Measurements from ENCODE around the gene ST8SIA5. TPM values are rescaled to one million over a fixed set of nuclear protein-coding genes. Genes with fewer than 3 reads are reported as not detected.

ST8SIA5 gene
- total RNA-seq, 1 donor: under 0.01 TPM

- Histone ChIP-seq H3K79me2 (ENCODE audit: insufficient read depth, low read length) (no peaks in the 10 kb centered on the region), H3K4me3 (ENCODE audit: insufficient read depth, low read length) (no peak overlapping the region), H3K4me1 (ENCODE audit: insufficient read depth, low read length) (no peaks in the 10 kb centered on the region), H3K27me3 (ENCODE audit: insufficient read depth, low read length) (no peaks in the 10 kb centered on the region), H2AFZ (ENCODE audit: low read length) (no peak overlapping the region), H3K36me3 (ENCODE audit: insufficient read depth, low read length) (no peaks in the 10 kb centered on the region), H3K27ac (ENCODE audit: low read depth, low read length) (no peak overlapping the region), H3K4me2 (ENCODE audit: insufficient read depth, low read length) (no peak overlapping the region), H3K9me3 (ENCODE audit: low read depth, low read length) (no peaks in the 10 kb centered on the region), H4K20me1 (ENCODE audit: insufficient read depth, low read length) (no peaks in the 10 kb centered on the region)
- DNase-seq (ENCODE audit: insufficient read length, low spot score, missing footprints): peak; percentile 42
- TF ChIP-seq CTCF (IDR thresholded peaks at IDR 0.05; ENCODE audit: extremely low read depth, low read depth, low read length): no peak
These were observed 70.7 kb downstream of the ST8SIA5 start for GRCh38 chr18:46686186-46686585.

DNA sequence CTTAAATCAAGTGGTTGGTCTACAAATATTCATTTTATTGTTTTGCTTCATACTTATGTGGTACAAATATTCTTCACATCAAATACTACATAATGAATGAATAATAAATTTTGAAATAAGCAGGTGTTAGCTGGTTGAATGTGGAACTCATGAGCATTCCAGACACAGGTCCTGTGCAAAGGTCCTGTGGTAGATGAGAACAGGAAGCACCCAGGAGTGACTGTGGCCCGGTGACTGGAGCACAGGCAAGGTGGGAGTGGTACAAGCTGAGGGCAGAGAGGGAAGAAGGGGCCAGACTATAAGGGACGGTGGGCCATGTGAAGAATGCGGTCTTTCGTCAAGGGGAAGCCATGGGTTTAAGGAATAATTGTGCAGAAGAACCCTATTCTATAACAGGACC is 73.6 kb downstream of the ST8SIA5 start:
- Histone ChIP-seq H3K27me3 (ENCODE audit: insufficient read depth, low read length) (no peaks in the 10 kb centered on the region), H3K36me3 (ENCODE audit: insufficient read depth, low read length) (no peaks in the 10 kb centered on the region), H3K4me2 (ENCODE audit: insufficient read depth, low read length) (no peak overlapping the region), H3K4me1 (ENCODE audit: insufficient read depth, low read length) (no peaks in the 10 kb centered on the region), H3K4me3 (ENCODE audit: insufficient read depth, low read length) (no peak overlapping the region), H4K20me1 (ENCODE audit: insufficient read depth, low read length) (no peaks in the 10 kb centered on the region), H3K79me2 (ENCODE audit: insufficient read depth, low read length) (no peaks in the 10 kb centered on the region), H3K9me3 (ENCODE audit: low read depth, low read length) (no peaks in the 10 kb centered on the region), H2AFZ (ENCODE audit: low read length) (no peak overlapping the region), H3K27ac (ENCODE audit: low read depth, low read length) (no peak overlapping the region)
- no peak for TF ChIP-seq CTCF (IDR thresholded peaks at IDR 0.05; ENCODE audit: extremely low read depth, low read depth, low read length)
- no peak for DNase-seq (ENCODE audit: insufficient read length, low spot score, missing footprints)

DNA sequence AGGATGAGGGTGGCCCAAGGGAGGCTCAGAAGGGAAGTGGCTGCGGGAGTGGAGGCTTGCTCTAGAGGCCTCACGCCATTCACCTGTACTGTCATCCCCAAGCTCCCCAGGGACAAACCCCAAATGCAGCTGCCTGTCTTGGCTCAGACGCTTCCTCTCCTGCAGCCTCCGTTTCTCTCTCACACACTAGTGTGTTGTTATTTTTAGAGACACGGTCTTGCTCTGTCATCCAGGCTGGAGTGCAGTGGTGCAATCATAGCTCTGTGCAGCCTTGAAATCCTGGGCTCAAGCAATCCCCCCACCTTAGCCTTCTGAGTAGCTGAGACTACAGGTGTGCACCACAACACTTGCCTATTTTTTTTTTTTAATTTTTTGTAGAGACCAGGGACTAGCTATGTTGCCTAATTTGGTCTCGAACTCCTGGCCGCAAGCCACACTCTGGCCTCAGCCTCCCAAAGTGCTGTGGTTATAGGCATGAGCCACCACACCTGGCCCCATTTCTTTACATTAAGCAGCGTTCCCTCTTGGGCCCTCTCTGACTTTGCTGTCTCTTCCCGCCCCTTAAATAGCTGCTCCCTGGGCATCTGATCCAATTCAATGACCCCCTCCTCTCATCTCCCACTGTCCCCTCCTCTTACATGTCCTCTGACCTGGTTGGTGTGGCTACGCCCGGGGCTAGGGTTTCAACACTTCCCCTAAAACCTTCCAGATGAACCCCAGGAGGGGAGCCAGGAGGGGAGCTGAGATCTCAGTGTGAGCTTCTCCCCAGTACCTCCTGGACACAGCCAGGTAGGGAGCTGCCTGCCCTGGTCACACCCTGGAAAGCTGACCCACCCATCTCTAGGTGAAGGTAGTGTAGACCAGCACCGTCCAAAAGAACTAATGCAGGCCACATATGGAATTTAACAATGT is 75.8 kb downstream of the ST8SIA5 start:
- no peaks in the 10 kb centered on the region for H4K20me1 ChIP-seq (ENCODE audit: insufficient read depth, low read length)
- peak; percentile 71 for DNase-seq (ENCODE audit: insufficient read length, low spot score, missing footprints)
- no peaks in the 10 kb centered on the region for H3K9me3 ChIP-seq (ENCODE audit: low read depth, low read length)
- H2AFZ ChIP-seq (ENCODE audit: low read length): no peak overlapping the region
- no peaks in the 10 kb centered on the region for H3K79me2 ChIP-seq (ENCODE audit: insufficient read depth, low read length)
- peaks cover 5% of the 10 kb centered on the region for H3K4me1 ChIP-seq (ENCODE audit: insufficient read depth, low read length)
- no peak overlapping the region for H3K4me2 ChIP-seq (ENCODE audit: insufficient read depth, low read length)
- H3K27me3 ChIP-seq (ENCODE audit: insufficient read depth, low read length): no peaks in the 10 kb centered on the region
- H3K4me3 ChIP-seq (ENCODE audit: insufficient read depth, low read length): no peak overlapping the region
- no peaks in the 10 kb centered on the region for H3K36me3 ChIP-seq (ENCODE audit: insufficient read depth, low read length)
- H3K27ac ChIP-seq (ENCODE audit: low read depth, low read length): no peak overlapping the region
- no peak for TF ChIP-seq CTCF (IDR thresholded peaks at IDR 0.05; ENCODE audit: extremely low read depth, low read depth, low read length)

GRCh38 chr18:46679846-46680598 is 76.8 kb downstream of the ST8SIA5 start:
- TF ChIP-seq CTCF (IDR thresholded peaks at IDR 0.05; ENCODE audit: extremely low read depth, low read depth, low read length): no peak
- no peaks in the 10 kb centered on the region for H3K79me2 ChIP-seq (ENCODE audit: insufficient read depth, low read length)
- no peaks in the 10 kb centered on the region for H3K9me3 ChIP-seq (ENCODE audit: low read depth, low read length)
- no peaks in the 10 kb centered on the region for H4K20me1 ChIP-seq (ENCODE audit: insufficient read depth, low read length)
- DNase-seq (ENCODE audit: insufficient read length, low spot score, missing footprints): no peak
- H3K27ac ChIP-seq (ENCODE audit: low read depth, low read length): no peak overlapping the region
- peaks cover 6% of the 10 kb centered on the region for H3K4me1 ChIP-seq (ENCODE audit: insufficient read depth, low read length)
- no peak overlapping the region for H3K4me3 ChIP-seq (ENCODE audit: insufficient read depth, low read length)
- no peaks in the 10 kb centered on the region for H3K36me3 ChIP-seq (ENCODE audit: insufficient read depth, low read length)
- H3K4me2 ChIP-seq (ENCODE audit: insufficient read depth, low read length): no peak overlapping the region
- no peak overlapping the region for H2AFZ ChIP-seq (ENCODE audit: low read length)
- H3K27me3 ChIP-seq (ENCODE audit: insufficient read depth, low read length): peaks cover under 1% of the 10 kb centered on the region
